ENCODE measurements around the gene PSG7. TPM values are rescaled to one million over a fixed set of nuclear protein-coding genes. Genes with fewer than 3 reads are reported as not detected.
"Not testable (repeated sequence)": the region's sequence is repeated elsewhere in the genome, so short reads cannot be mapped to it uniquely, and the experiment has no call there.

Gene PSG7
- total and polyA plus RNA-seq, 2 donors (not counting 1 experiment from before 2014, with no cell fraction given) = not detected

DNA sequence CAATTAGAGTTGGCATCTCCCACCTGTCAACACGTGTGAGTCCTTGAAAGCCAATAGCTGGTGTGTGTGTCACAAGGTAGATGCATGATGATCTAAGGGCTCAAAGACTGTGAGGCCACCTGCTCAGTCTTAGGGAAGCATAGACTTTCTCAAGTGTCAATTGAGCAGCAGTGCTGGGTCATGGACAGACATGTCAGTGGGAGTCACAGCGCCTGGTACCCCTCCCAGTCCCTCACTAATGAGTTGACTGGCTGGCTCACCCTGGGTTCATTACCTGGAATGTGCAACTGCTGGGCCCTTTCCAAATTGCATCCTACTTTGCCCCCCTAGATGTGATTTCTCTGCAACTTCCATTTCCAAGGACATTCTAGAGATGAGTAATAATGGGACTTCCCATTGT, 10.2 kb downstream of the PSG7 start:
- Mint-ChIP-seq H3K4me3 (no peak overlapping the region), H3K27me3 (peaks cover 13% of the 10 kb centered on the region), H3K4me1 (no peaks in the 10 kb centered on the region), H3K9me3 (ENCODE audit: insufficient read depth) (no peaks in the 10 kb centered on the region), H3K27ac (no peak overlapping the region)
- peaks cover 0 to 3% (median 0%) of the 10 kb centered on the region in 4 experiments for H3K27me3 ChIP-seq (replicated peaks in 1 of 4; ENCODE audit: control extremely low read depth in 1 of 4, control insufficient read depth in 3 of 4, insufficient read depth in 4 of 4, low read length in 3 of 4)
- TF ChIP-seq EZH2 (IDR thresholded peaks at IDR 0.05; ENCODE audit: borderline replicate concordance, insufficient read depth, low read depth, low read length, poor library complexity, severe bottlenecking) = no peak
- TF ChIP-seq, protein P1, sequence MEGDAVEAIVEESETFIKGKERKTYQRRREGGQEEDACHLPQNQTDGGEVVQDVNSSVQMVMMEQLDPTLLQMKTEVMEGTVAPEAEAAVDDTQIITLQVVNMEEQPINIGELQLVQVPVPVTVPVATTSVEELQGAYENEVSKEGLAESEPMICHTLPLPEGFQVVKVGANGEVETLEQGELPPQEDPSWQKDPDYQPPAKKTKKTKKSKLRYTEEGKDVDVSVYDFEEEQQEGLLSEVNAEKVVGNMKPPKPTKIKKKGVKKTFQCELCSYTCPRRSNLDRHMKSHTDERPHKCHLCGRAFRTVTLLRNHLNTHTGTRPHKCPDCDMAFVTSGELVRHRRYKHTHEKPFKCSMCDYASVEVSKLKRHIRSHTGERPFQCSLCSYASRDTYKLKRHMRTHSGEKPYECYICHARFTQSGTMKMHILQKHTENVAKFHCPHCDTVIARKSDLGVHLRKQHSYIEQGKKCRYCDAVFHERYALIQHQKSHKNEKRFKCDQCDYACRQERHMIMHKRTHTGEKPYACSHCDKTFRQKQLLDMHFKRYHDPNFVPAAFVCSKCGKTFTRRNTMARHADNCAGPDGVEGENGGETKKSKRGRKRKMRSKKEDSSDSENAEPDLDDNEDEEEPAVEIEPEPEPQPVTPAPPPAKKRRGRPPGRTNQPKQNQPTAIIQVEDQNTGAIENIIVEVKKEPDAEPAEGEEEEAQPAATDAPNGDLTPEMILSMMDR (IDR thresholded peaks at IDR 0.05) = no peak
- ChIA-PET POLR2A (no interaction called here), CTCF (no interaction called here)
- no peaks in the 10 kb centered on the region for H3K79me2 ChIP-seq (ENCODE audit: control insufficient read depth, insufficient read depth, low read length)
- no peaks in the 10 kb centered on the region for H3K4me1 ChIP-seq (ENCODE audit: control insufficient read depth in 2 of 2, insufficient read depth in 2 of 2, low read length in 2 of 2)
- H2AFZ ChIP-seq (ENCODE audit: insufficient read depth, low read depth, low read length, poor library complexity, severe bottlenecking) = no peak overlapping the region
- ATAC-seq (ENCODE audit: low read depth) (no peak), DNase-seq (no peak)
- no peak overlapping the region for H3K4me3 ChIP-seq (ENCODE audit: control extremely low read depth in 1 of 5, extremely low read depth in 1 of 5, insufficient read depth in 1 of 5, low read depth in 2 of 5, low read length in 4 of 5)
- H4K20me1 ChIP-seq (ENCODE audit: control insufficient read depth, insufficient read depth, low read length, poor library complexity, severe bottlenecking) = no peaks in the 10 kb centered on the region
- H3K36me3 ChIP-seq (replicated peaks in 1 of 2; ENCODE audit: control extremely low read depth in 1 of 2, control insufficient read depth in 1 of 2, extremely low read depth in 1 of 2, insufficient read depth in 2 of 2, low read length in 1 of 2) = no peaks in the 10 kb centered on the region
- intact Hi-C loops (cut with micrococcal nuclease) = no loop called here
- no peaks in the 10 kb centered on the region for H3K9me3 ChIP-seq (ENCODE audit: control extremely low read depth in 1 of 3, control insufficient read depth in 2 of 3, insufficient read depth in 1 of 3, low read length in 2 of 3)
- no peak overlapping the region for H3K4me2 ChIP-seq (replicated peaks; ENCODE audit: low read depth, low read length, poor library complexity, severe bottlenecking)
- WGBS (ENCODE audit: insufficient coverage) = no CpG with 5 or more reads among the region's 2 CpGs
- no peak overlapping the region for H3K27ac ChIP-seq (ENCODE audit: low read length in 2 of 2)
- no peak overlapping the region for H3K9ac ChIP-seq (ENCODE audit: low read length)

GRCh38 chr19:42923106-42923505, 13.9 kb downstream of the PSG7 start:
- H3K9me3 Mint-ChIP-seq (ENCODE audit: insufficient read depth); H3K27ac ChIP-seq (ENCODE audit: low read length in 2 of 2); H3K36me3 ChIP-seq (replicated peaks in 1 of 2; ENCODE audit: control extremely low read depth in 1 of 2, control insufficient read depth in 1 of 2, extremely low read depth in 1 of 2, insufficient read depth in 2 of 2, low read length in 1 of 2); H3K4me1 ChIP-seq (ENCODE audit: control insufficient read depth in 2 of 2, insufficient read depth in 2 of 2, low read length in 2 of 2); H3K4me1 Mint-ChIP-seq; ATAC-seq (ENCODE audit: low read depth); intact Hi-C loops (cut with micrococcal nuclease); H2AFZ ChIP-seq (ENCODE audit: insufficient read depth, low read depth, low read length, poor library complexity, severe bottlenecking); H3K79me2 ChIP-seq (ENCODE audit: control insufficient read depth, insufficient read depth, low read length); POLR2A ChIA-PET; H3K4me2 ChIP-seq (replicated peaks; ENCODE audit: low read depth, low read length, poor library complexity, severe bottlenecking); H4K20me1 ChIP-seq (ENCODE audit: control insufficient read depth, insufficient read depth, low read length, poor library complexity, severe bottlenecking); H3K9ac ChIP-seq (ENCODE audit: low read length); H3K4me3 Mint-ChIP-seq; H3K27ac Mint-ChIP-seq; DNase-seq; H3K4me3 ChIP-seq (ENCODE audit: control extremely low read depth in 1 of 5, extremely low read depth in 1 of 5, insufficient read depth in 1 of 5, low read depth in 2 of 5, low read length in 4 of 5); H3K9me3 ChIP-seq (ENCODE audit: control extremely low read depth in 1 of 3, control insufficient read depth in 2 of 3, insufficient read depth in 1 of 3, low read length in 2 of 3); H3K27me3 ChIP-seq (replicated peaks in 1 of 4; ENCODE audit: control extremely low read depth in 1 of 4, control insufficient read depth in 3 of 4, insufficient read depth in 4 of 4, low read length in 3 of 4): not testable (repeated sequence)
- 35% methylated on average over 8 of the region's 9 CpGs for WGBS (ENCODE audit: insufficient coverage)
- H3K27me3 Mint-ChIP-seq = peaks cover 10% of the 10 kb centered on the region
- TF ChIP-seq, protein P1 (IDR thresholded peaks at IDR 0.05) = peak; percentile 52
- CTCF ChIA-PET = interaction anchor here (1.0 kb wide), 1 partner anchor 597 kb away, joined by 4 read pairs; no protein-coding TSS in a partner anchor

DNA sequence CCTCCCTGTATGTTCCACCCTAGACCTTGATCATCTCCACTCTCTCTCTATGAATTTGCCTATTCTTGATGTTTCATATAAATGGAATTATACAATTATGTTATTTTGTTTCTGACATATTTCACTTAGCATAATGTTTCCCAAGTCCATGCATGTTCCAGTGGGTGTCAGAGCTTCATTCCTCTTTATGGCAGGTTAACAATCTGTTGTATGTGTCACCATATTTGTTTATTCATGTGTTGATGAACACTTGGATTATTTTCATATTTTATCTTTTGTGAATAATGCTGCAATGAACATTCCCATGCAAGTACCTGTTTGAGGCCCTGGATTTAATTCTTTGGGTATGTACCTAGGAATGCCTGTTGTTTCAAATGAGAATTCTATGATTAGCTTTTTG, 16.0 kb downstream of the PSG7 start:
- H3K27me3 ChIP-seq (replicated peaks in 1 of 4; ENCODE audit: control extremely low read depth in 1 of 4, control insufficient read depth in 3 of 4, insufficient read depth in 4 of 4, low read length in 3 of 4); H3K9ac ChIP-seq (ENCODE audit: low read length); H3K79me2 ChIP-seq (ENCODE audit: control insufficient read depth, insufficient read depth, low read length); DNase-seq; H3K9me3 ChIP-seq (ENCODE audit: control extremely low read depth in 1 of 3, control insufficient read depth in 2 of 3, insufficient read depth in 1 of 3, low read length in 2 of 3); H3K4me3 Mint-ChIP-seq; H2AFZ ChIP-seq (ENCODE audit: insufficient read depth, low read depth, low read length, poor library complexity, severe bottlenecking); H3K4me2 ChIP-seq (replicated peaks; ENCODE audit: low read depth, low read length, poor library complexity, severe bottlenecking); intact Hi-C loops (cut with micrococcal nuclease); H3K4me1 ChIP-seq (ENCODE audit: control insufficient read depth in 2 of 2, insufficient read depth in 2 of 2, low read length in 2 of 2); H3K27ac ChIP-seq (ENCODE audit: low read length in 2 of 2); CTCF ChIA-PET; H3K36me3 ChIP-seq (replicated peaks in 1 of 2; ENCODE audit: control extremely low read depth in 1 of 2, control insufficient read depth in 1 of 2, extremely low read depth in 1 of 2, insufficient read depth in 2 of 2, low read length in 1 of 2); POLR2A ChIA-PET; ATAC-seq (ENCODE audit: low read depth); H3K4me3 ChIP-seq (ENCODE audit: control extremely low read depth in 1 of 5, extremely low read depth in 1 of 5, insufficient read depth in 1 of 5, low read depth in 2 of 5, low read length in 4 of 5); H3K27me3 Mint-ChIP-seq; H4K20me1 ChIP-seq (ENCODE audit: control insufficient read depth, insufficient read depth, low read length, poor library complexity, severe bottlenecking); H3K27ac Mint-ChIP-seq; H3K9me3 Mint-ChIP-seq (ENCODE audit: insufficient read depth); H3K4me1 Mint-ChIP-seq: not testable (repeated sequence)
